Left ventricle myocardium superior (tissue), 1 donor: ENCODE results near the gene NAA20. TPM values are rescaled to one million over a fixed set of nuclear protein-coding genes. Genes with fewer than 3 reads are reported as not detected.
A peak's percentile ranks its signal among the peaks of the same experiment; 100 is the strongest.

Experiments
- ATAC-seq: fragments of 200-7000 bp; cut with Tn5 transposase; one replicate; pipeline ENCODE4 v1.9.1; 2020; ENCODE audit warnings: mild to moderate bottlenecking, moderate library complexity
- DNase-seq: peaks from one replicate; pipeline ENCODE4 v3.0.0-alpha.2; 2020
- intact Hi-C: fragments of 100-400 bp; cut with micrococcal nuclease; formaldehyde crosslinking; loops from one replicate; pipeline ENCODE4 v1.11.0; 2022
- long read RNA-seq: library from polyadenylated mRNA; unstranded; transcript quantifications from one replicate; pipeline ENCODE4 v2.0.0, GENCODE V29; 2021
- total RNA-seq: library from RNA; stranded (reverse); fragmentation: NEBNext Ultra II Directional; extraction: Animal tissue kit (Norgen Biotek cat#: 25700); gene quantifications from one replicate; pipeline ENCODE4 v1.2.1, GENCODE V29; 2021
- donor health status: DM: no; HTN: yes; CAD: no; lungs with severe emphysema.

NAA20 gene, protein sequence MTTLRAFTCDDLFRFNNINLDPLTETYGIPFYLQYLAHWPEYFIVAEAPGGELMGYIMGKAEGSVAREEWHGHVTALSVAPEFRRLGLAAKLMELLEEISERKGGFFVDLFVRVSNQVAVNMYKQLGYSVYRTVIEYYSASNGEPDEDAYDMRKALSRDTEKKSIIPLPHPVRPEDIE
- 65.0 TPM for total RNA-seq
- long read RNA-seq, transcript NAA20-202 (6 exons, 1,260 nt): major isoform, 93 of 106 reads
- long read RNA-seq, partial matches to known transcripts: 3 of 106 reads
- long read RNA-seq, other reads (novel, unspliced or antisense): 10 of 106 reads

DNA sequence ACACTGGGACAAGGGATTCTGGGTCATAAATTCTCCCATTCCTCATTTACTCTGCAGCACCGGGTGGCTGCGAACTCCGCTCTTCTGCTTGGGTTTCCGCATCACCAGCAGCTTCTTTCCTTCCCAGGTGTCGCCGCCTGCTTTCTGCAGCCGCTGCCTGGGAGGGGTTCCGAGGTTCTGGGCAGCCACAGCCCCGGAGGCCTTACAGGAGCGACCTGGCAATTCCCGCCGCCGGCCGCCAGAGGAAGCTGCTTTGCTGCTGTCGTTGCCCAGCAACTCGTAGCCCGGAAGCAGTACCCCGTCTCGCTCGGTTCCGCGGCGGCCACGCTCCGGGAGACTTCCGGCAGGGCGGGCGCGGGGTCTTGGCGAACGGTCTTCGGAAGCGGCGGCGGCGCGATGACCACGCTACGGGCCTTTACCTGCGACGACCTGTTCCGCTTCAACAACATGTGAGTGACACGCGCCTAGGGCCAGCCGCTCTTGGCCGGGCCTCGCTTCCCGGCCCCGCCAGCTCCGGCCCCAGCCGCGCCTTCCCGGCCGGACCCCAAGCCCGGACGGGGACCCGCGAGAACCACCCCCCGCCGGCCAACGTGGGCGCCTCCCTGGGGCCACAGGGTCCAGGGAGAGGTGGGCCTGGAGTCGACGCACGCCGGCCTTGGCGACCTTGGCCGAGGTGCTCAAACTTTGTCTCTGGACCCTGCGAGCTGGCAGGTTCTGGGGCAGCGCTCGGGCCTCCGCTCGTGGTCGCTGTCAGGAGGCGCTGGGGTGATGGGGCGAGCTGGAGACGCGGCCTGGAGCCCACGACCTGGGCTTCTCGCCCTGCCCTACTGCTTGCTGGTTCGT lies at the start of gene NAA20:
Gene NAA20, plus strand, starts transcription at position 362 of the 843 bp plus-strand sequence. Its CDS starts 35 bp downstream, at position 397.
- DNase-seq (peak; percentile 96), ATAC-seq (peak; percentile 99)
- intact Hi-C loops: no loop called here

DNA sequence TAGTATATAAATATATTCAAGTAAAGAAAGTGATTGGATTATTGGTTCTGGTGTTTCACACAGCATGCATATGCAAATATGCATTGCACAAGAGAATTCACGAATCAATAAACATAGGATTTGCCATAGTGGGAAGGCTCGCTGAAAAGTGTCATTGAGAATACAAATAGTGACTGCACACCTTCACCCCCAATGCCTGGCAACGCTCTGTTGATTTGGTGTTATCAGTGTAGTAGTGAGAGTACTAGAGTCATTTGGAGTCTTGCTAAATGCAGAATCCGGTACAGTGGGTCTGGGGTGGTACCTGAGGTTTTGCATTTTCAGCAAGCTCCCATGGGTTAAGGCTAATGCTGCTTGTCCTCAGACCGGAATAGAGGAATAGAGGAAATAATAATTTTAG lies 49.7 kb upstream of the NAA20 start:
- intact Hi-C loops: no loop called here
- ATAC-seq: peak; percentile 22
- DNase-seq: no peak

DNA sequence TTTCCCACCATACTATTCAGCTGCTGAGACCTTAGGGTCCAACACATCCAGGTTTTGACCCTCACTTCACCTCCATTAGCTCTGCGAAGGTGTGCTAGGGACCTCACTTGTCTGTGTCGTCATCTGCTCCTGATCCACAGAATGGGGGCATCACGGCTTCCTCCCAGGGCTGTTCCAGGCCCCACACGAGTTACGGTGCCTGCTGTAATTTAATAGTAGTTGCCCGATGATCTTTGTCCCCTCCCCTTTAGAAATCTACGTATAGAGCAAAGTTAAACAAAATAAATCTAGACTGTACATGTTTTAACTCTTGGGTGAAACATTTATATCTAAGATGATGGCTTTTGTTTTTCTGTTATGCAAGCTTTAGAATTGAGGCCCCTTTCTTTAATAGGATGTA lies 49.1 kb upstream of the NAA20 start:
- DNase-seq: no peak
- ATAC-seq: no peak
- intact Hi-C loops: no loop called here

DNA sequence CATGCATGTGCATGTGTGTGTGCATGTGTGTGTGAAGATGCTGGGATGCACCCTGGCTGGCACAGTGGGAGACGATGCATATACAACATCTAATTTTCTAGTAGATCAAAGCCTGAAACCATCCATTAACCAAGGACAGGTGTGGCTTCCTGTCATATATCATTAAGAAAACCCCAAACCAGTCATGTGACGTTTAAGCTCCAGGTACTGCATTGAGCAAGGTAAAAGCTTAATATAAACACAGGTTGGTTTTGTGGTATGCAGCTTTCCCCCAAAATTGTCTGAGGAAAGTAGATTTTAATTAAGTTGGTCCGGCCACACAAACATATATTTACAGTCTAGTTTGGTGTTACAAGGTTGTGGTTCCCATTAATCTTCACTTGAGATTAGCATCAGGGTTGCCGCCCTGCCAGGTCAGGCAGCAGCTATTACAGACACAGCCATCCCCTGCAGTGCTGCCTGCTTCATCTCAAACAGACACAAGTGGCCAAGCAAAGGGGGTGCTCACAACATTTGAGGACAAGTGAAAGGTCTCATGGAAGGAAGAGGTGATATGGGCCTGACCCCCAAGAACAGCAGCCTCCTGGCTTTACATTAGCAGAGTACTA lies 48.6 kb upstream of the NAA20 start:
- intact Hi-C loops: no loop called here
- DNase-seq (no peak), ATAC-seq (no peak)

- intact Hi-C loops: no loop called here
- DNase-seq (no peak), ATAC-seq (no peak)
Observed at GRCh38 chr20:19969106-19969505, 48.1 kb upstream of the NAA20 start.

- no peak for ATAC-seq
- intact Hi-C loops: no loop called here
- no peak for DNase-seq
Observed at GRCh38 chr20:19969507-19970255, 47.5 kb upstream of the NAA20 start.

- intact Hi-C loops: no loop called here
- no peak for DNase-seq
- ATAC-seq: no peak
Observed at GRCh38 chr20:19970256-19970765, 46.9 kb upstream of the NAA20 start.

DNA sequence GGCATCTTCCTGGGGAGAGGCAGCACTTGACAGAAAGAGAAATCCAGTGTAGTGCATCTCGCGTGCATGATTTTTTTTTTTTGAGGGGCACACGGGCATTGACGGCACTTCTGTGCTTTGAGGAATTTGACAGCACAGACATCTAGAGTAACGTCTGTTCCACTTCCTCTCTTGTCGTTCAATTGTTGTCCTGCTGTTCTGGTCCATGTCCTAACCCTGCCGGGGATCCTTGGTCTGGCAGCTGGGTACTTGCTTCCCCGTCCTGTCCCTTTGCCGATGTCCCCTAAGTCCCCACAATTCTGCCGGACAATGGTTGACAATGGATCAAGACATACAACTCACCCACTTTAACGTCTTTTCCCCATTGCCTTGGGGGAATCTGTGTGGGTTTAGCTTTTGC lies 46.0 kb upstream of the NAA20 start:
- intact Hi-C loops: no loop called here
- no peak for ATAC-seq

DNA sequence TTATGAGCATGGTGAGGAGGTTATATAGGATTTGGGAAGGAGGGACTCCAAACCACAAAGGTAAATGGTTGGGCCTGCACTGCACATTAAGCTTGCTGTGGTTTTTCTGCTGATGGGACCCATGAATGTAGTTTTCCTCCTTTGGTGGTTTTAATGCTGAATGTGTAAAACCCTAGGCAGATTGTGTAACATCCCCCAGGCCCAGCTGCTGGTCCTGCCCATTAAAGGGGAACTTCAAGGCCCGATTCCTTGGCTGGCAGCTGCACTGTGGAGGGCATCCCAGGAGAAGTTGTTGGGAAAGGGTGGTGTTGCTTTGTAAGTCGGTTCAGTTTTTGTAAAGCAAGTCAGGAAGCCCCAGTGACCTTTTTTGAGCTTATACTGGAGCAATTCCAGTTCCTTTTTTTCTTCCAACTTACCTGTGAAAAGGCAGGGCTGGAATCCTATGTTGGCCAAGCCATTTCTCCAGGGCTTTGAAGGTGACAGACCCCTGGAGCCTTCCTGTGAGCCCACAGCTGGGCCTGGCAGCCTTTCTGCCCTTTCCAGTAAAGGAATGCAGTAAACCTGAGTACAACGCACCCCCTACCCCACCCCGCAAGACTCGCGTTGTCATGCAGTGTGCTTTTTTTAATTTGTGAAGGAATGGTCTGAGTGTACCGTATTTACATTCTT lies 43.1 kb upstream of the NAA20 start:
- intact Hi-C loops: no loop called here
- peak; percentile 36 for ATAC-seq
- DNase-seq: peak; percentile 78

More for the DNA sequence above, 46.0 kb upstream of the NAA20 start:
- DNase-seq: no peak

DNA sequence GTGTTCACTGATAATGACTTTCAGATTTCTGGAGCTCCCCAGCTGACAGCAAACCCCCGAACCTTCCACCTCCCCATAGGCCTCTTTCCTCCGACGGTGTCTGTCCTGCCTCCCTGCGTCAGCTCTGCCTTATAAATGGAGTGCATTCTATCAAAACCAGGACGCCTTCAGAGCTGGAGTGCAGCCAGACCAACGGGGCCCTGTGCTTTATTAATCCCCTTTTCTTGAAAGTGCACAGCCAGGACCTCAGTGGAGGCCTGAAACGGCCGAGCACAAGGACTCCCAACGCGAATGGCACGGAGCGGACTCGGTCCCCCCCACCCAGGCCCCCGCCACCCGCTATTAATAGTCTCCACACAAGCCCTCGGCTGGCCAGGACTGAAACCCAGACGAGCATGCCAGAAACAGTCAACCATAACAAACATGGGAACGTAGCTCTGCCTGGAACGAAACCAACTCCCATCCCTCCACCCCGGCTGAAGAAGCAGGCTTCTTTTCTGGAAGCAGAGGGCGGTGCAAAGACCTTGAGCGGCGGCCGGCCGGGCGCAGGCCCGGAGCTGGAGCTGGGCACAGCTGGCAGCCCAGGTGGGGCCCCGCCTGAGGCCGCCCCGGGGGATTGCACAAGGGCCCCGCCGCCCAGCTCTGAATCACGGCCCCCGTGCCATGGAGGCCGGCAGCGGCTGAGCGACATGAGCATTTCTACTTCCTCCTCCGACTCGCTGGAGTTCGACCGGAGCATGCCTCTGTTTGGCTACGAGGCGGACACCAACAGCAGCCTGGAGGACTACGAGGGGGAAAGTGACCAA lies 42.3 kb upstream of the NAA20 start:
- intact Hi-C loops: no loop called here
- ATAC-seq: peak; percentile 81

GRCh38 chr20:19975436-19975799 lies 41.7 kb upstream of the NAA20 start:
- intact Hi-C loops: no loop called here
- DNase-seq (peak; percentile 54), ATAC-seq (peak; percentile 21)

More for the DNA sequence above, 42.3 kb upstream of the NAA20 start:
- peak; percentile 92 for DNase-seq

DNA sequence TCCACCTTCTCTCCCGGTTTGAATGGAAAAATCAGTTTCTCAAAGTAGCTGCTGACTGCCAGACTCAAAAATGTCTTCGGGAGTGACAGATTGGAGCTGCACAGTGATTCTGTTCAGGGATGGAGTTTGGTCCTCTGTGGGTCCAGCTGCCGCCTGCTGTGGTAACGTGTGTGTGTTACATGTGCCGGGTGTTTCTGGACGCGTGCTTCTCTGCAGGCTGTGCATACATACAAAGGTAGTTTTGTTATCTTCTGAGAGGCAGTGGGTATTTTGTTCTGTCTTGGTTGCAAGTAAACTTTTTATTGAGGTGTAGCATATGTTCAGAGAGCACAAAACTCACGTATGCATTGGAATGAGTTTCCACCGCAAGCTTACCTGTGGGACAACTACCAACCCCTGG lies 41.3 kb upstream of the NAA20 start:
- no peak for DNase-seq
- ATAC-seq: peak; percentile 16
- intact Hi-C loops: no loop called here

DNA sequence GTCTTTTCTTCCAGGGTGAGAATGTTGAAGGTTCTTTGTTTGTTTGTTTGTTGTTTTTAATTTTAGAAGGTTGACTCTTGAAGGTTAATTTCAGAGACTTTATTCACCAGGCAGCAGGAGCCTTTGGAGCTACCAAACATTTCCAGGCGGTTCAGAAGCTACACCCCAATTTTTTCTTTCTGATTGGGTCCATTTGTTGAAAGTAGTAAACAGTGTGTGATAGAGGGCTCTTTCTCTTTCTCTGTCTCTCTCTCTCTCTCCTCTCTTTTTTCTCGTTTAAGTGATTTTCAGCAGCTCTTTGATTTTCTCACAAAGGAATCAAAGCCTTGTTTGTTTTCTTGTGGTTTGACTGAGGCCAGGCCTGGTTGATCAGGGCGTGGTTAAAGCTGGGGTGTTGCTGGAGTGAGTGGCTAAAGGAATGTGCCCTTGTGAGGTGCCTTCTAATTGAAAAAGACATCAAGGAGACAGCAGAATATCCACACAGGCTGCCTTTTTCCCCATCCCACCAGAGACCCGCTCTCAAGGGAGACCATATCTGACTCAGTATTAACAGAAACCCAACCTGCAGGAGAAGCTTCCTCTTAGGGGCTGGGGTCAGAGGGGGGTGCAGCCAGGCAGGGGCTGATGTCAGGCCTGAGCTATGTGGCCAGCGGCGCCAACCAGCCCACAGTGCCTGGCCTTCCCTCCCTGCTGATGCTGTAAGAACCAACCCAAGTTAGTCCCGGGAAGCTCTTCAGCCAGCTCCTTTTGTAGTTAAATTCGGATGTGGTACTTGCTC lies 40.4 kb upstream of the NAA20 start:
- ATAC-seq (peak; percentile 64), DNase-seq (peak; percentile 76)
- intact Hi-C loops: no loop called here

- intact Hi-C loops: no loop called here
- ATAC-seq: no peak
- DNase-seq: no peak
Observed at GRCh38 chr20:19977373-19977770, 39.8 kb upstream of the NAA20 start.

- intact Hi-C loops: no loop called here
- DNase-seq: peak; percentile 69
Observed at GRCh38 chr20:19978511-19979210, 38.5 kb upstream of the NAA20 start.

DNA sequence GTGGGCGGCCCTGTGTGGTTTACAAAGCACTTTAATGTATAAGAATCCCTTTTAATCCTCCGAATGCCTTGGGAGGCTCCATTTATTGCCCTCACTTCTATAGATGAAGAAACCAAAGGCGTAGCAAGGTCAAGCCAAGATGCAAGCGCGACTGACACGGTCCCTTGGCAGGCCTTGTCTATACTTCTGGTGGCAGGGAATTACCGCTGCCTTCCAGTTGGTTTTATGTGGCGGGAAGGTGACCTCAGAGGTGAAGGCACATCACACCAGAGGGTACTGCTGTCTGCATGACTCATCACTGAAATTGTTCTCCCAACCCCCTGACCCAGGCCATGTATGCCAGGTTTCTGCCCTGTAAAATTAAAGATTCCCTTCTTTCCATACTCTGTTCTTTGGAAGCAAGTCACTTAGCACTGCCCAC lies 36.1 kb upstream of the NAA20 start:
- intact Hi-C loops: no loop called here

More at GRCh38 chr20:19978511-19979210, 38.5 kb upstream of the NAA20 start:
- ATAC-seq: peak; percentile 46

More for the DNA sequence above, 36.1 kb upstream of the NAA20 start:
- no peak for DNase-seq
- peak; percentile 20 for ATAC-seq
